Spleen (tissue), 7 donors: ENCODE results near the gene C3orf52.

ENCODE experiments used
- CTCF ChIP-seq, 11 experiments: fragments of 200-600 bp in 7 of 11; fragments of 450-650 bp in 4 of 11; sonication (generic) in 4 of 11; IDR thresholded peaks in 8 of 11; conservative IDR thresholded peaks in 3 of 11; 1 replicate in 7 of 11; 2 replicates in 4 of 11; pipeline versions ENCODE4 v1.4.0 to v1.8.0; 2016 to 2021; ENCODE audit warnings: antibody characterized with exemption in 11 of 11, inconsistent platforms in 4 of 11, mild to moderate bottlenecking in 1 of 11
- POLR2A ChIP-seq, 3 donors: fragments of 450-650 bp; IDR thresholded peaks; one replicate each; pipeline ENCODE4 v1.5.1; 2017; ENCODE audit warnings: antibody characterized with exemption in 3 of 3, mild to moderate bottlenecking in 1 of 3
- donor health status: DM: no; HTN: no; CAD: no; lungs with moderate emphysema.
- donor health status: DM: no; HTN: no; CAD: no.
- donor health status: DM: no; HTN: no; CAD: no.

- TF ChIP-seq CTCF (IDR thresholded peaks at IDR 0.05 in 8 of 11, conservative IDR thresholded peaks at IDR 0.05 in 3 of 11) (no peak), POLR2A (IDR thresholded peaks at IDR 0.05) (no peak)
Measured at GRCh38 chr3:112061152-112061551, 25.0 kb upstream of the C3orf52 start.
